DMS153 treated with DMSO at 0.1 percent for 48 hours (cell line): Measurements from ENCODE around the gene IFIT2.
A peak's percentile ranks its signal among the peaks of the same experiment; 100 is the strongest.
"Not testable (repeated sequence)": the region's sequence is repeated elsewhere in the genome, so short reads cannot be mapped to it uniquely, and the experiment has no call there.

ENCODE experiments used
- DNase-seq: peaks from one replicate; lab custom pipeline; 2025; ENCODE audit not compliant: unreplicated experiment; lab: John Stamatoyannopoulos, UW

IFIT2 gene

GRCh38 chr10:89279421-89279869 lies 22.4 kb upstream of the IFIT2 start:
- DNase-seq, result no peak

GRCh38 chr10:89280508-89280907 lies 21.3 kb upstream of the IFIT2 start:
- DNase-seq, result no peak

GRCh38 chr10:89281606-89282395 lies 20.0 kb upstream of the IFIT2 start:
- no peak for DNase-seq

GRCh38 chr10:89283025-89283935 lies 18.6 kb upstream of the IFIT2 start:
- peak; percentile 75 for DNase-seq

- DNase-seq, result peak; percentile 75
These were observed 17.8 kb upstream of the IFIT2 start for GRCh38 chr10:89283936-89284475.

- DNase-seq, result not testable (repeated sequence)
These were observed 17.1 kb upstream of the IFIT2 start for GRCh38 chr10:89284711-89285110.

- DNase-seq, result not testable (repeated sequence)
These were observed 16.5 kb upstream of the IFIT2 start for GRCh38 chr10:89285303-89285702.

- no peak for DNase-seq
These were observed 7.1 kb upstream of the IFIT2 start for GRCh38 chr10:89294721-89295239.

- DNase-seq, result no peak
These were observed 6.2 kb upstream of the IFIT2 start for GRCh38 chr10:89295597-89295996.

GRCh38 chr10:89296220-89296648 lies 5.6 kb upstream of the IFIT2 start:
- no peak for DNase-seq

- no peak for DNase-seq
These were observed 4.5 kb upstream of the IFIT2 start for GRCh38 chr10:89297356-89297755.

- no peak for DNase-seq
These were observed 4.1 kb upstream of the IFIT2 start for GRCh38 chr10:89297791-89298190.

- DNase-seq, result no peak
These were observed 2.8 kb upstream of the IFIT2 start for GRCh38 chr10:89299031-89299430.

GRCh38 chr10:89301232-89301631 lies 614 bp upstream of the IFIT2 start:
- no peak for DNase-seq

GRCh38 chr10:89302625-89303024 lies 779 bp downstream of the IFIT2 start:
- no peak for DNase-seq

- no peak for DNase-seq
These were observed 1.3 kb downstream of the IFIT2 start for GRCh38 chr10:89303161-89303560.

GRCh38 chr10:89304026-89304425 lies 2.2 kb downstream of the IFIT2 start:
- DNase-seq, result no peak

GRCh38 chr10:89304446-89304845 lies 2.6 kb downstream of the IFIT2 start:
- DNase-seq, result no peak

- no peak for DNase-seq
These were observed 3.1 kb downstream of the IFIT2 start for GRCh38 chr10:89304925-89305324.

GRCh38 chr10:89305766-89306433 lies 4.1 kb downstream of the IFIT2 start:
- no peak for DNase-seq
